NCI-H748 (cell line): ENCODE data around the gene EBPL.

Experiments
- DNase-seq: peaks from one replicate; lab custom pipeline; 2025; ENCODE audit not compliant: unreplicated experiment; lab: John Stamatoyannopoulos, UW

EBPL gene

GRCh38 chr13:49676581-49677298 is 14.5 kb downstream of the EBPL start:
- DNase-seq: no peak

- DNase-seq: no peak
Measured at GRCh38 chr13:49670828-49671227, 20.5 kb downstream of the EBPL start.

- peak; percentile 77 for DNase-seq
Measured at GRCh38 chr13:49669735-49670309, 21.5 kb downstream of the EBPL start.

- no peak for DNase-seq
Measured at GRCh38 chr13:49667773-49668172, 23.5 kb downstream of the EBPL start.

- DNase-seq: no peak
Measured at GRCh38 chr13:49664606-49665005, 26.7 kb downstream of the EBPL start.

GRCh38 chr13:49657241-49657641 is 34.0 kb downstream of the EBPL start:
- DNase-seq: no peak

- DNase-seq: no peak
Measured at GRCh38 chr13:49655906-49656305, 35.4 kb downstream of the EBPL start.

GRCh38 chr13:49654011-49654410 is 37.3 kb downstream of the EBPL start:
- no peak for DNase-seq

- DNase-seq: no peak
Measured at GRCh38 chr13:49653478-49653877, 37.8 kb downstream of the EBPL start.

GRCh38 chr13:49652355-49653305 is 38.7 kb downstream of the EBPL start:
- peak; percentile 84 for DNase-seq

- no peak for DNase-seq
Measured at GRCh38 chr13:49651570-49652354, 39.5 kb downstream of the EBPL start.

GRCh38 chr13:49649963-49650312 is 41.3 kb downstream of the EBPL start:
- no peak for DNase-seq

GRCh38 chr13:49649244-49649962 is 41.9 kb downstream of the EBPL start:
- DNase-seq: peak; percentile 7

GRCh38 chr13:49646688-49647087 is 44.6 kb downstream of the EBPL start:
- no peak for DNase-seq

GRCh38 chr13:49645451-49645850 is 45.8 kb downstream of the EBPL start:
- DNase-seq: no peak

- no peak for DNase-seq
Measured at GRCh38 chr13:49643035-49643646, 48.1 kb downstream of the EBPL start.

GRCh38 chr13:49641801-49642291 is 49.4 kb downstream of the EBPL start:
- no peak for DNase-seq

GRCh38 chr13:49638744-49639072 is 52.6 kb downstream of the EBPL start:
- DNase-seq: no peak

GRCh38 chr13:49638030-49638743 is 53.1 kb downstream of the EBPL start:
- DNase-seq: peak; percentile 15
